Measurements from ENCODE around the gene PPP6R2.
A peak's percentile ranks its signal among the peaks of the same experiment; 100 is the strongest.

The PPP6R2 gene

GRCh38 chr22:50347157-50347556 is 4.0 kb downstream of the PPP6R2 start:
- no peak overlapping the region for H3K4me3 ChIP-seq (ENCODE audit: low read depth, low read length, poor library complexity, severe bottlenecking)
- no peak overlapping the region for H2AFZ ChIP-seq (ENCODE audit: low read length)
- H4K20me1 ChIP-seq (ENCODE audit: insufficient read depth, low read length) = no peaks in the 10 kb centered on the region
- no peaks in the 10 kb centered on the region for H3K27me3 ChIP-seq (ENCODE audit: insufficient read depth, low read length)
- H3K27ac ChIP-seq (ENCODE audit: low read depth, low read length, poor library complexity, severe bottlenecking) = no peak overlapping the region
- H3K9me2 ChIP-seq (ENCODE audit: low read depth, low read length) = no peaks in the 10 kb centered on the region
- H3K79me2 ChIP-seq (ENCODE audit: insufficient read depth, low read length) = peaks cover 25% of the 10 kb centered on the region
- peak overlapping the region; percentile 27; the same call in 1 of the 2 replicates for H3K4me2 ChIP-seq (ENCODE audit: low read length)
- H3K9ac ChIP-seq (ENCODE audit: low read length) = no peak overlapping the region
- H3K4me1 ChIP-seq (ENCODE audit: insufficient read depth, low read length, severe bottlenecking) = peaks cover 16% of the 10 kb centered on the region
- TF ChIP-seq CTCF (IDR thresholded peaks at IDR 0.05; ENCODE audit: low read length) = no peak
- no peak for TF ChIP-seq EZH2 (IDR thresholded peaks at IDR 0.05; ENCODE audit: borderline replicate concordance, low read length)
- peaks cover 23% of the 10 kb centered on the region for H3K36me3 ChIP-seq (ENCODE audit: insufficient read depth, low read length)
- H3F3A ChIP-seq (ENCODE audit: insufficient read depth, low read length) = 0 out of 2 replicates have a peak, but pooled peaks cover 2% of the 10 kb centered on the region
- H3K9me3 ChIP-seq (ENCODE audit: low read length) = no peaks in the 10 kb centered on the region

- no peaks in the 10 kb centered on the region for H3K27me3 ChIP-seq (ENCODE audit: insufficient read depth, low read length)
- H3K4me3 ChIP-seq (ENCODE audit: low read depth, low read length, poor library complexity, severe bottlenecking) = no peak overlapping the region
- peaks cover 32% of the 10 kb centered on the region for H3K36me3 ChIP-seq (ENCODE audit: insufficient read depth, low read length)
- H4K20me1 ChIP-seq (ENCODE audit: insufficient read depth, low read length) = no peaks in the 10 kb centered on the region
- no peaks in the 10 kb centered on the region for H3K9me2 ChIP-seq (ENCODE audit: low read depth, low read length)
- H3K9me3 ChIP-seq (ENCODE audit: low read length) = no peaks in the 10 kb centered on the region
- H3K27ac ChIP-seq (ENCODE audit: low read depth, low read length, poor library complexity, severe bottlenecking) = no peak overlapping the region
- no peak for TF ChIP-seq CTCF (IDR thresholded peaks at IDR 0.05; ENCODE audit: low read length)
- TF ChIP-seq EZH2 (IDR thresholded peaks at IDR 0.05; ENCODE audit: borderline replicate concordance, low read length) = no peak
- no peak overlapping the region for H2AFZ ChIP-seq (ENCODE audit: low read length)
- H3K79me2 ChIP-seq (ENCODE audit: insufficient read depth, low read length) = peaks cover 25% of the 10 kb centered on the region
- H3K4me1 ChIP-seq (ENCODE audit: insufficient read depth, low read length, severe bottlenecking) = peaks cover 7% of the 10 kb centered on the region
- no peaks in the 10 kb centered on the region for H3F3A ChIP-seq (ENCODE audit: insufficient read depth, low read length)
- no peak overlapping the region for H3K4me2 ChIP-seq (ENCODE audit: low read length)
- H3K9ac ChIP-seq (ENCODE audit: low read length) = no peak overlapping the region
Measured at GRCh38 chr22:50348058-50348457, 4.9 kb downstream of the PPP6R2 start.

- Histone ChIP-seq H3K79me2 (ENCODE audit: insufficient read depth, low read length) (peaks cover 57% of the 10 kb centered on the region), H4K20me1 (ENCODE audit: insufficient read depth, low read length) (no peaks in the 10 kb centered on the region)
- no peak for TF ChIP-seq CTCF (IDR thresholded peaks at IDR 0.05; ENCODE audit: low read length)
- no peak for TF ChIP-seq EZH2 (IDR thresholded peaks at IDR 0.05; ENCODE audit: borderline replicate concordance, low read length)
Measured at GRCh38 chr22:50356186-50356585, 13.1 kb downstream of the PPP6R2 start.

More at GRCh38 chr22:50356186-50356585, 13.1 kb downstream of the PPP6R2 start:
- Histone ChIP-seq H3K27ac (ENCODE audit: low read depth, low read length, poor library complexity, severe bottlenecking) (no peak overlapping the region), H3K4me1 (ENCODE audit: insufficient read depth, low read length, severe bottlenecking) (no peaks in the 10 kb centered on the region), H3K4me2 (ENCODE audit: low read length) (no peak overlapping the region), H3K27me3 (ENCODE audit: insufficient read depth, low read length) (no peaks in the 10 kb centered on the region), H3K4me3 (ENCODE audit: low read depth, low read length, poor library complexity, severe bottlenecking) (no peak overlapping the region), H2AFZ (ENCODE audit: low read length) (no peak overlapping the region), H3K9me3 (ENCODE audit: low read length) (no peaks in the 10 kb centered on the region), H3F3A (ENCODE audit: insufficient read depth, low read length) (no peaks in the 10 kb centered on the region), H3K9me2 (ENCODE audit: low read depth, low read length) (no peaks in the 10 kb centered on the region), H3K36me3 (ENCODE audit: insufficient read depth, low read length) (peaks cover 49% of the 10 kb centered on the region), H3K9ac (ENCODE audit: low read length) (no peak overlapping the region)

Measured in OCI-LY1 (cell line).